K562 (cell line): ENCODE results near the gene ST8SIA2.

Source experiments
- EP300 ChIP-seq: IDR thresholded peaks from 2 replicates; pipeline ENCODE4 v1.6.1; 2012; ENCODE audit warnings: low read length, improper control_type of control experiment
- LARP7 ChIP-seq: fragments of 450-650 bp; IDR thresholded peaks from 2 replicates; pipeline ENCODE4 v1.6.1; 2016
- PML ChIP-seq: IDR thresholded peaks from 2 replicates; pipeline ENCODE4 v1.6.1; 2012; ENCODE audit warnings: low read length, inconsistent platforms
- TRIM28 ChIP-seq: fragments of 450-650 bp; IDR thresholded peaks from 2 replicates; pipeline ENCODE4 v1.6.1; 2017
- ZNF263 ChIP-seq: sonication (generic); formaldehyde crosslinking; IDR thresholded peaks from 2 replicates; pipeline ENCODE4 v1.8.0; 2022; ENCODE audit warnings: mild to moderate bottlenecking, missing genetic modification reagents, borderline replicate concordance
- TF ChIP-seq, protein P1 (sequence below): fragments of 450-650 bp; conservative IDR thresholded peaks from 2 replicates; pipeline ENCODE4 v1.6.1; 2016; ENCODE audit warnings: missing genetic modification characterization, low read depth, mild to moderate bottlenecking, control low read depth, missing compliant biosample characterization
- TF ChIP-seq, protein P2 (sequence below), 2 experiments: fragments of 450-650 bp; formaldehyde crosslinking in 1 of 2; IDR thresholded peaks; 2 replicates each; pipeline versions ENCODE4 v1.4.0 to v1.6.1; 2014 to 2020; ENCODE audit warnings: mild to moderate bottlenecking in 2 of 2, borderline replicate concordance in 1 of 2, low read depth in 1 of 2

DNA sequence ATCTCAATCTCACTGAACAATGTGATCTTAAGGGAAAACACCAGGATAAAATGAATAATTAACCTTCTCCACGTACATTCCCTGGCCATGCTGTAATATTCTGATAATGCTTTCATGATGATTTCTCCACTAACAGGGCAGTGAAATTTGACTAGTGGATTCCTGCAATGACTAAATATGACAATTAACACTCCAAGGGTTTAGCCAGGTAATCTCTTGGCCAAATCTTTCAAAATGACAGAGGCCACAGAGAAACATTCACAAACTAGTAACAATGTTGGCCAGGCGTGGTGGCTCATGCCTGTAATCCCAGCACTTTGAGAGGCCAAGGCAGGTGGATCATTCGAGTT is 31.7 kb upstream of the ST8SIA2 start:
- TF ChIP-seq TRIM28, result no peak
- TF ChIP-seq PML, result no peak
- no peak for TF ChIP-seq ZNF263 (CRISPR knock-in tag)
- TF ChIP-seq EP300, result no peak
- TF ChIP-seq, protein P1, sequence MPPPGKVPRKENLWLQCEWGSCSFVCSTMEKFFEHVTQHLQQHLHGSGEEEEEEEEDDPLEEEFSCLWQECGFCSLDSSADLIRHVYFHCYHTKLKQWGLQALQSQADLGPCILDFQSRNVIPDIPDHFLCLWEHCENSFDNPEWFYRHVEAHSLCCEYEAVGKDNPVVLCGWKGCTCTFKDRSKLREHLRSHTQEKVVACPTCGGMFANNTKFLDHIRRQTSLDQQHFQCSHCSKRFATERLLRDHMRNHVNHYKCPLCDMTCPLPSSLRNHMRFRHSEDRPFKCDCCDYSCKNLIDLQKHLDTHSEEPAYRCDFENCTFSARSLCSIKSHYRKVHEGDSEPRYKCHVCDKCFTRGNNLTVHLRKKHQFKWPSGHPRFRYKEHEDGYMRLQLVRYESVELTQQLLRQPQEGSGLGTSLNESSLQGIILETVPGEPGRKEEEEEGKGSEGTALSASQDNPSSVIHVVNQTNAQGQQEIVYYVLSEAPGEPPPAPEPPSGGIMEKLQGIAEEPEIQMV (tag), result no peak
- TF ChIP-seq LARP7, result no peak
- TF ChIP-seq, protein P2, sequence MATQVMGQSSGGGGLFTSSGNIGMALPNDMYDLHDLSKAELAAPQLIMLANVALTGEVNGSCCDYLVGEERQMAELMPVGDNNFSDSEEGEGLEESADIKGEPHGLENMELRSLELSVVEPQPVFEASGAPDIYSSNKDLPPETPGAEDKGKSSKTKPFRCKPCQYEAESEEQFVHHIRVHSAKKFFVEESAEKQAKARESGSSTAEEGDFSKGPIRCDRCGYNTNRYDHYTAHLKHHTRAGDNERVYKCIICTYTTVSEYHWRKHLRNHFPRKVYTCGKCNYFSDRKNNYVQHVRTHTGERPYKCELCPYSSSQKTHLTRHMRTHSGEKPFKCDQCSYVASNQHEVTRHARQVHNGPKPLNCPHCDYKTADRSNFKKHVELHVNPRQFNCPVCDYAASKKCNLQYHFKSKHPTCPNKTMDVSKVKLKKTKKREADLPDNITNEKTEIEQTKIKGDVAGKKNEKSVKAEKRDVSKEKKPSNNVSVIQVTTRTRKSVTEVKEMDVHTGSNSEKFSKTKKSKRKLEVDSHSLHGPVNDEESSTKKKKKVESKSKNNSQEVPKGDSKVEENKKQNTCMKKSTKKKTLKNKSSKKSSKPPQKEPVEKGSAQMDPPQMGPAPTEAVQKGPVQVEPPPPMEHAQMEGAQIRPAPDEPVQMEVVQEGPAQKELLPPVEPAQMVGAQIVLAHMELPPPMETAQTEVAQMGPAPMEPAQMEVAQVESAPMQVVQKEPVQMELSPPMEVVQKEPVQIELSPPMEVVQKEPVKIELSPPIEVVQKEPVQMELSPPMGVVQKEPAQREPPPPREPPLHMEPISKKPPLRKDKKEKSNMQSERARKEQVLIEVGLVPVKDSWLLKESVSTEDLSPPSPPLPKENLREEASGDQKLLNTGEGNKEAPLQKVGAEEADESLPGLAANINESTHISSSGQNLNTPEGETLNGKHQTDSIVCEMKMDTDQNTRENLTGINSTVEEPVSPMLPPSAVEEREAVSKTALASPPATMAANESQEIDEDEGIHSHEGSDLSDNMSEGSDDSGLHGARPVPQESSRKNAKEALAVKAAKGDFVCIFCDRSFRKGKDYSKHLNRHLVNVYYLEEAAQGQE (IDR thresholded peaks at IDR 0.05; ENCODE audit: borderline replicate concordance), result no peak
- TF ChIP-seq, protein P2 (CRISPR knock-in tag; IDR thresholded peaks at IDR 0.05; ENCODE audit: low read depth), result no peak
